OCI-LY1 (cell line): ENCODE data around the gene TENM4.

Experiments
- H2AFZ ChIP-seq: fragments of 200-600 bp; sonication (generic), shearing (Covaris generic); 2 replicates; pipeline ENCODE4 v1.6.0; 2014; ENCODE audit warnings: antibody characterized with exemption, mild to moderate bottlenecking, low read length
- H3F3A ChIP-seq: fragments of 200-600 bp; sonication (generic), shearing (Covaris generic); 2 replicates; pipeline ENCODE4 v1.6.0; 2014; ENCODE audit warnings: mild to moderate bottlenecking, antibody characterized with exemption, low read length, moderate library complexity; ENCODE audit not compliant: insufficient read depth
- H3K27ac ChIP-seq: fragments of 200-600 bp; sonication (generic); 2 replicates; pipeline ENCODE4 v1.5.1; 2014; ENCODE audit warnings: low read length, mixed run types, mild to moderate bottlenecking, low read depth; ENCODE audit not compliant: poor library complexity, severe bottlenecking
- H3K27me3 ChIP-seq: fragments of 200-600 bp; sonication (generic); 2 replicates; pipeline ENCODE4 v1.6.0; 2014; ENCODE audit warnings: antibody characterized with exemption, mild to moderate bottlenecking, low read length, moderate library complexity; ENCODE audit not compliant: insufficient read depth
- H3K36me3 ChIP-seq: fragments of 200-600 bp; sonication (generic); 2 replicates; pipeline ENCODE4 v1.6.1; 2014; ENCODE audit warnings: mild to moderate bottlenecking, antibody characterized with exemption, low read length, moderate library complexity, mixed read lengths; ENCODE audit not compliant: insufficient read depth
- H3K4me1 ChIP-seq: fragments of 200-600 bp; sonication (generic); 2 replicates; pipeline ENCODE4 v1.5.1; 2014; ENCODE audit warnings: mild to moderate bottlenecking, low read length, moderate library complexity; ENCODE audit not compliant: insufficient read depth, severe bottlenecking
- H3K4me2 ChIP-seq: fragments of 200-600 bp; sonication (generic), shearing (Covaris generic); 2 replicates; pipeline ENCODE4 v1.6.1; 2014; ENCODE audit warnings: low read length
- H3K4me3 ChIP-seq: fragments of 200-600 bp; sonication (generic); 2 replicates; pipeline ENCODE4 v1.5.1; 2014; ENCODE audit warnings: low read length, low read depth, mild to moderate bottlenecking, mixed read lengths; ENCODE audit not compliant: poor library complexity, severe bottlenecking
- H3K79me2 ChIP-seq: fragments of 200-600 bp; shearing (Covaris generic); 2 replicates; pipeline ENCODE4 v1.6.1; 2016; ENCODE audit warnings: mixed run types, low read length, mixed read lengths; ENCODE audit not compliant: insufficient read depth
- H3K9ac ChIP-seq: fragments of 200-600 bp; sonication (generic), shearing (Covaris generic); 2 replicates; pipeline ENCODE4 v1.6.1; 2014; ENCODE audit warnings: mild to moderate bottlenecking, low read length, mixed read lengths
- H3K9me2 ChIP-seq: fragments of 200-600 bp; sonication (generic), shearing (Covaris generic); 2 replicates; pipeline ENCODE4 v1.6.1; 2014; ENCODE audit warnings: low read depth, mild to moderate bottlenecking, low read length, mixed read lengths
- H3K9me3 ChIP-seq: fragments of 200-600 bp; shearing (Covaris generic); 2 replicates; pipeline ENCODE4 v1.6.1; 2014; ENCODE audit warnings: low read length, mixed read lengths
- H4K20me1 ChIP-seq: fragments of 200-600 bp; sonication (generic), shearing (Covaris generic); 2 replicates; pipeline ENCODE4 v1.6.0; 2016; ENCODE audit warnings: mild to moderate bottlenecking, low read length; ENCODE audit not compliant: insufficient read depth
- CTCF ChIP-seq: fragments of 200-600 bp; sonication (generic), shearing (Covaris generic); IDR thresholded peaks from 2 replicates; pipeline ENCODE4 v1.5.1; 2017; ENCODE audit warnings: mild to moderate bottlenecking, antibody characterized with exemption, low read length, moderate library complexity, mixed read lengths
- EZH2 ChIP-seq: fragments of 200-600 bp; sonication (generic), shearing (Covaris generic); IDR thresholded peaks from 2 replicates; pipeline ENCODE4 v1.8.0; 2017; ENCODE audit warnings: borderline replicate concordance, mixed run types, mild to moderate bottlenecking, antibody characterized with exemption, low read length, moderate library complexity, mixed read lengths

Gene TENM4

GRCh38 chr11:79042824-79043223 is 398.0 kb downstream of the TENM4 start:
- Histone ChIP-seq H3K27me3 (no peaks in the 10 kb centered on the region), H3K79me2 (no peaks in the 10 kb centered on the region), H2AFZ (no peak overlapping the region), H3F3A (no peaks in the 10 kb centered on the region), H4K20me1 (no peaks in the 10 kb centered on the region), H3K9me2 (no peaks in the 10 kb centered on the region), H3K27ac (no peak overlapping the region), H3K36me3 (no peaks in the 10 kb centered on the region), H3K9me3 (no peaks in the 10 kb centered on the region), H3K4me3 (no peak overlapping the region), H3K4me1 (no peaks in the 10 kb centered on the region), H3K9ac (no peak overlapping the region), H3K4me2 (no peak overlapping the region)
- no peak for TF ChIP-seq CTCF
- no peak for TF ChIP-seq EZH2

GRCh38 chr11:79040348-79040747 is 400.5 kb downstream of the TENM4 start:
- Histone ChIP-seq H3K36me3 (no peaks in the 10 kb centered on the region), H3K79me2 (no peaks in the 10 kb centered on the region), H3K4me2 (no peak overlapping the region), H3K4me1 (no peaks in the 10 kb centered on the region), H2AFZ (no peak overlapping the region), H3K9ac (no peak overlapping the region), H3K9me3 (no peaks in the 10 kb centered on the region), H3K9me2 (no peaks in the 10 kb centered on the region), H3K4me3 (no peak overlapping the region), H3K27me3 (no peaks in the 10 kb centered on the region), H3K27ac (no peak overlapping the region), H3F3A (no peaks in the 10 kb centered on the region), H4K20me1 (no peaks in the 10 kb centered on the region)
- TF ChIP-seq CTCF (no peak), EZH2 (no peak)

- no peaks in the 10 kb centered on the region for H3K9me2 ChIP-seq
- no peak overlapping the region for H2AFZ ChIP-seq
- no peaks in the 10 kb centered on the region for H3K79me2 ChIP-seq
- TF ChIP-seq CTCF (no peak), EZH2 (no peak)
- no peak overlapping the region for H3K4me2 ChIP-seq
- H3K27ac ChIP-seq = no peak overlapping the region
- H3K4me1 ChIP-seq = no peaks in the 10 kb centered on the region
- no peaks in the 10 kb centered on the region for H3K36me3 ChIP-seq
- H3K9me3 ChIP-seq = no peaks in the 10 kb centered on the region
- H3K9ac ChIP-seq = no peak overlapping the region
- no peaks in the 10 kb centered on the region for H4K20me1 ChIP-seq
- no peaks in the 10 kb centered on the region for H3F3A ChIP-seq
- H3K27me3 ChIP-seq = no peaks in the 10 kb centered on the region
- no peak overlapping the region for H3K4me3 ChIP-seq
Observed at GRCh38 chr11:79039122-79039521, 401.7 kb downstream of the TENM4 start.
